GM12878 (cell line): ENCODE data around the gene UBAP1L. TPM values are rescaled to one million over a fixed set of nuclear protein-coding genes. Genes with fewer than 3 reads are reported as not detected.

ENCODE experiments used
- ATF7 ChIP-seq: fragments of 450-650 bp; IDR thresholded peaks from 2 replicates; pipeline ENCODE4 v1.6.1; 2016; ENCODE audit warnings: low read depth, mild to moderate bottlenecking
- BMI1 ChIP-seq: fragments of 450-650 bp; IDR thresholded peaks from 2 replicates; pipeline ENCODE4 v1.6.1; 2016; ENCODE audit warnings: mild to moderate bottlenecking, moderate library complexity, borderline replicate concordance
- CBX5 ChIP-seq: sonication (generic); IDR thresholded peaks from 2 replicates; pipeline ENCODE4 v1.6.1; 2016; ENCODE audit warnings: low read depth, moderate library complexity, mild to moderate bottlenecking, inconsistent platforms
- CHD1 ChIP-seq: IDR thresholded peaks from 2 replicates; pipeline ENCODE4 v1.6.1; 2012; ENCODE audit warnings: low read depth, low read length, improper control_type of control experiment
- CREM ChIP-seq: IDR thresholded peaks from 2 replicates; pipeline ENCODE4 v1.6.1; 2014; ENCODE audit warnings: antibody characterized with exemption, low read depth
- HDAC6 ChIP-seq: fragments of 200-600 bp; sonication (generic); IDR thresholded peaks from one replicate; pipeline ENCODE4 v1.8.0; 2017; ENCODE audit warnings: antibody characterized with exemption; ENCODE audit not compliant: unreplicated experiment
- KLF5 ChIP-seq: fragments of 450-650 bp; IDR thresholded peaks from 2 replicates; pipeline ENCODE4 v1.6.1; 2014; ENCODE audit warnings: mild to moderate bottlenecking; ENCODE audit not compliant: partially characterized antibody
- RCOR1 ChIP-seq: conservative IDR thresholded peaks from 2 replicates; pipeline ENCODE4 v1.6.1; 2012; ENCODE audit warnings: low read depth, low read length, improper control_type of control experiment
- ZNF207 ChIP-seq: fragments of 450-650 bp; IDR thresholded peaks from 2 replicates; pipeline ENCODE4 v1.6.1; 2014; ENCODE audit warnings: antibody characterized with exemption, mild to moderate bottlenecking, borderline replicate concordance
- polyA plus RNA-seq, 11 experiments: library from polyadenylated mRNA; depleted of rRNA in 4 of 11; unstranded in 6 of 11; stranded (reverse) in 5 of 11; fragments of >200 nt; fragmentation: Nextera tagmentation in 4 of 11; fragmentation: Illumina TruSeq in 1 of 11; extraction: Ambion mirVana in 4 of 11; extraction: Trizol in 1 of 11; gene quantifications; 1 replicate in 1 of 11; 2 replicates in 10 of 11; pipeline versions ENCODE4 v1.2.1 to v1.2.3, GENCODE V29; 2011 to 2016; ENCODE audit warnings: inconsistent platforms in 2 of 11, missing spikeins in 2 of 11, low read depth in 1 of 11
- total RNA-seq, 4 experiments: library from RNA; depleted of rRNA in 3 of 4; stranded (reverse); fragments of >200 nt in 3 of 4; fragmentation: Illumina TruSeq in 1 of 4; extraction: Trizol in 1 of 4; gene quantifications; 2 replicates each; pipeline versions ENCODE4 v1.2.1 to v1.2.3, GENCODE V29; 2013 to 2021
- TF ChIP-seq, protein P1 (sequence below): IDR thresholded peaks from 2 replicates; pipeline ENCODE4 v1.6.1; 2011; ENCODE audit warnings: borderline replicate concordance, low read depth, mild to moderate bottlenecking, moderate library complexity, low read length; ENCODE audit not compliant: insufficient read depth, poor library complexity, severe bottlenecking
- TF ChIP-seq, protein P2 (sequence below): IDR thresholded peaks from 2 replicates; pipeline ENCODE4 v1.6.1; 2012; ENCODE audit warnings: improper control_type of control experiment, low read depth, low read length; ENCODE audit not compliant: insufficient replicate concordance
- TF ChIP-seq, protein P3 (sequence below): fragments of 450-650 bp; formaldehyde crosslinking; IDR thresholded peaks from 2 replicates; pipeline ENCODE4 v1.4.0; 2020; ENCODE audit warnings: mild to moderate bottlenecking, moderate library complexity
- TF ChIP-seq, protein P4 (sequence below): fragments of 450-650 bp; IDR thresholded peaks from 2 replicates; pipeline ENCODE4 v1.6.1; 2018; ENCODE audit warnings: borderline replicate concordance, mild to moderate bottlenecking; ENCODE audit not compliant: partially characterized antibody

UBAP1L gene
- total and polyA plus RNA-seq, 10 of the 15 experiments (the other 5 are each of a cell fraction or from before 2014, with no cell fraction given) = 0.03 to 2.6 (median 1.0) TPM

DNA sequence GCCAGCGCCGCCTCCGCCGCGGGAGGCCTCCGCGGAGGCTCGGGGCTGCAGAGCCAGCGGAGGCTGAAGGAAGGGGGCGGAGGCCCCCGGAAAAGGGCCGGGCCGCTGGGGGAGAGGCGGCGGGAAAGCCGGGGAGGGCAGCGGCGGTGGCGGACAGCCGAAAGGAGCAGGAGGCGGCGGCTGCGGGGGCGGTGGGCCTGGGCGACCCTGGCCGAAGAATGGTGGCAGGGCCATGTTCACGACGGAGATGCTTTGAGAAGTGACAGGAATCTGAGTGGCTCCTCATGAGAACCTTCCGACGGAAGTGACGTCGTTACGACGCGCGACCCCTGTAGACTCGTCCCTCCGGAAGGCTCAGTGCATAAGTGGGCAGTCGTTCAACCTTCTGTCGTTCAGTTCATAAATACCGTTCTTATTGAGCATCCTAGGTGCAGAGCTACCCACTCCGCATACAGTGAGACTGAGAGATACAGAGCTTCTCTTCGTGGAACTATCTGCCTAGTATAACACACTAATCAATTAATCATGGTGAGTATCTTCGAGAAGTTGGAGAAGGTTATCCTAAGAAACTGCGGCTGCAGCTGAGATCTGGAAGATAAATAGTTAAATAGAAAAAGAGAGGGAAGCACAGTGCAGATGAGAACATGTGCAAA is 18.7 kb upstream of the UBAP1L start, which contains the start of gene PDCD7 (continued):
- TF ChIP-seq, protein P1, sequence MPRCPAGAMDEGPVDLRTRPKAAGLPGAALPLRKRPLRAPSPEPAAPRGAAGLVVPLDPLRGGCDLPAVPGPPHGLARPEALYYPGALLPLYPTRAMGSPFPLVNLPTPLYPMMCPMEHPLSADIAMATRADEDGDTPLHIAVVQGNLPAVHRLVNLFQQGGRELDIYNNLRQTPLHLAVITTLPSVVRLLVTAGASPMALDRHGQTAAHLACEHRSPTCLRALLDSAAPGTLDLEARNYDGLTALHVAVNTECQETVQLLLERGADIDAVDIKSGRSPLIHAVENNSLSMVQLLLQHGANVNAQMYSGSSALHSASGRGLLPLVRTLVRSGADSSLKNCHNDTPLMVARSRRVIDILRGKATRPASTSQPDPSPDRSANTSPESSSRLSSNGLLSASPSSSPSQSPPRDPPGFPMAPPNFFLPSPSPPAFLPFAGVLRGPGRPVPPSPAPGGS = no peak
- peak; percentile 99 for TF ChIP-seq CREM
- no peak for TF ChIP-seq HDAC6
- peak; percentile 81 for TF ChIP-seq ATF7
- TF ChIP-seq, protein P2, sequence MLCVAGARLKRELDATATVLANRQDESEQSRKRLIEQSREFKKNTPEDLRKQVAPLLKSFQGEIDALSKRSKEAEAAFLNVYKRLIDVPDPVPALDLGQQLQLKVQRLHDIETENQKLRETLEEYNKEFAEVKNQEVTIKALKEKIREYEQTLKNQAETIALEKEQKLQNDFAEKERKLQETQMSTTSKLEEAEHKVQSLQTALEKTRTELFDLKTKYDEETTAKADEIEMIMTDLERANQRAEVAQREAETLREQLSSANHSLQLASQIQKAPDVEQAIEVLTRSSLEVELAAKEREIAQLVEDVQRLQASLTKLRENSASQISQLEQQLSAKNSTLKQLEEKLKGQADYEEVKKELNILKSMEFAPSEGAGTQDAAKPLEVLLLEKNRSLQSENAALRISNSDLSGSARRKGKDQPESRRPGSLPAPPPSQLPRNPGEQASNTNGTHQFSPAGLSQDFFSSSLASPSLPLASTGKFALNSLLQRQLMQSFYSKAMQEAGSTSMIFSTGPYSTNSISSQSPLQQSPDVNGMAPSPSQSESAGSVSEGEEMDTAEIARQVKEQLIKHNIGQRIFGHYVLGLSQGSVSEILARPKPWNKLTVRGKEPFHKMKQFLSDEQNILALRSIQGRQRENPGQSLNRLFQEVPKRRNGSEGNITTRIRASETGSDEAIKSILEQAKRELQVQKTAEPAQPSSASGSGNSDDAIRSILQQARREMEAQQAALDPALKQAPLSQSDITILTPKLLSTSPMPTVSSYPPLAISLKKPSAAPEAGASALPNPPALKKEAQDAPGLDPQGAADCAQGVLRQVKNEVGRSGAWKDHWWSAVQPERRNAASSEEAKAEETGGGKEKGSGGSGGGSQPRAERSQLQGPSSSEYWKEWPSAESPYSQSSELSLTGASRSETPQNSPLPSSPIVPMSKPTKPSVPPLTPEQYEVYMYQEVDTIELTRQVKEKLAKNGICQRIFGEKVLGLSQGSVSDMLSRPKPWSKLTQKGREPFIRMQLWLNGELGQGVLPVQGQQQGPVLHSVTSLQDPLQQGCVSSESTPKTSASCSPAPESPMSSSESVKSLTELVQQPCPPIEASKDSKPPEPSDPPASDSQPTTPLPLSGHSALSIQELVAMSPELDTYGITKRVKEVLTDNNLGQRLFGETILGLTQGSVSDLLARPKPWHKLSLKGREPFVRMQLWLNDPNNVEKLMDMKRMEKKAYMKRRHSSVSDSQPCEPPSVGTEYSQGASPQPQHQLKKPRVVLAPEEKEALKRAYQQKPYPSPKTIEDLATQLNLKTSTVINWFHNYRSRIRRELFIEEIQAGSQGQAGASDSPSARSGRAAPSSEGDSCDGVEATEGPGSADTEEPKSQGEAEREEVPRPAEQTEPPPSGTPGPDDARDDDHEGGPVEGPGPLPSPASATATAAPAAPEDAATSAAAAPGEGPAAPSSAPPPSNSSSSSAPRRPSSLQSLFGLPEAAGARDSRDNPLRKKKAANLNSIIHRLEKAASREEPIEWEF = no peak
- TF ChIP-seq KLF5 = no peak
- no peak for TF ChIP-seq BMI1
- TF ChIP-seq, protein P3, sequence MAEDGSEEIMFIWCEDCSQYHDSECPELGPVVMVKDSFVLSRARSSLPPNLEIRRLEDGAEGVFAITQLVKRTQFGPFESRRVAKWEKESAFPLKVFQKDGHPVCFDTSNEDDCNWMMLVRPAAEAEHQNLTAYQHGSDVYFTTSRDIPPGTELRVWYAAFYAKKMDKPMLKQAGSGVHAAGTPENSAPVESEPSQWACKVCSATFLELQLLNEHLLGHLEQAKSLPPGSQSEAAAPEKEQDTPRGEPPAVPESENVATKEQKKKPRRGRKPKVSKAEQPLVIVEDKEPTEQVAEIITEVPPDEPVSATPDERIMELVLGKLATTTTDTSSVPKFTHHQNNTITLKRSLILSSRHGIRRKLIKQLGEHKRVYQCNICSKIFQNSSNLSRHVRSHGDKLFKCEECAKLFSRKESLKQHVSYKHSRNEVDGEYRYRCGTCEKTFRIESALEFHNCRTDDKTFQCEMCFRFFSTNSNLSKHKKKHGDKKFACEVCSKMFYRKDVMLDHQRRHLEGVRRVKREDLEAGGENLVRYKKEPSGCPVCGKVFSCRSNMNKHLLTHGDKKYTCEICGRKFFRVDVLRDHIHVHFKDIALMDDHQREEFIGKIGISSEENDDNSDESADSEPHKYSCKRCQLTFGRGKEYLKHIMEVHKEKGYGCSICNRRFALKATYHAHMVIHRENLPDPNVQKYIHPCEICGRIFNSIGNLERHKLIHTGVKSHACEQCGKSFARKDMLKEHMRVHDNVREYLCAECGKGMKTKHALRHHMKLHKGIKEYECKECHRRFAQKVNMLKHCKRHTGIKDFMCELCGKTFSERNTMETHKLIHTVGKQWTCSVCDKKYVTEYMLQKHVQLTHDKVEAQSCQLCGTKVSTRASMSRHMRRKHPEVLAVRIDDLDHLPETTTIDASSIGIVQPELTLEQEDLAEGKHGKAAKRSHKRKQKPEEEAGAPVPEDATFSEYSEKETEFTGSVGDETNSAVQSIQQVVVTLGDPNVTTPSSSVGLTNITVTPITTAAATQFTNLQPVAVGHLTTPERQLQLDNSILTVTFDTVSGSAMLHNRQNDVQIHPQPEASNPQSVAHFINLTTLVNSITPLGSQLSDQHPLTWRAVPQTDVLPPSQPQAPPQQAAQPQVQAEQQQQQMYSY (CRISPR knock-in tag) = no peak
- no peak for TF ChIP-seq CBX5
- TF ChIP-seq, protein P4, sequence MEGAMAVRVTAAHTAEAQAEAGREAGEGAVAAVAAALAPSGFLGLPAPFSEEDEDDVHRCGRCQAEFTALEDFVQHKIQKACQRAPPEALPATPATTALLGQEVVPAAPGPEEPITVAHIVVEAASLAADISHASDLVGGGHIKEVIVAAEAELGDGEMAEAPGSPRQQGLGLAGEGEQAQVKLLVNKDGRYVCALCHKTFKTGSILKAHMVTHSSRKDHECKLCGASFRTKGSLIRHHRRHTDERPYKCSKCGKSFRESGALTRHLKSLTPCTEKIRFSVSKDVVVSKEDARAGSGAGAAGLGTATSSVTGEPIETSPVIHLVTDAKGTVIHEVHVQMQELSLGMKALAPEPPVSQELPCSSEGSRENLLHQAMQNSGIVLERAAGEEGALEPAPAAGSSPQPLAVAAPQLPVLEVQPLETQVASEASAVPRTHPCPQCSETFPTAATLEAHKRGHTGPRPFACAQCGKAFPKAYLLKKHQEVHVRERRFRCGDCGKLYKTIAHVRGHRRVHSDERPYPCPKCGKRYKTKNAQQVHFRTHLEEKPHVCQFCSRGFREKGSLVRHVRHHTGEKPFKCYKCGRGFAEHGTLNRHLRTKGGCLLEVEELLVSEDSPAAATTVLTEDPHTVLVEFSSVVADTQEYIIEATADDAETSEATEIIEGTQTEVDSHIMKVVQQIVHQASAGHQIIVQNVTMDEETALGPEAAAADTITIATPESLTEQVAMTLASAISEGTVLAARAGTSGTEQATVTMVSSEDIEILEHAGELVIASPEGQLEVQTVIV = no peak
- 0 out of 2 replicates have a peak, but pooled peaks have one; percentile 42 for TF ChIP-seq ZNF207
- TF ChIP-seq RCOR1 = no peak
- TF ChIP-seq CHD1 = no peak
